RWPE2 (cell line): Measurements from ENCODE around the gene NTMT2.

Source experiments
- ATAC-seq: fragments of 200-7000 bp; cut with Tn5 transposase; 3 replicates; pipeline ENCODE4 v1.9.1; 2021; ENCODE audit warnings: low read depth
- DNase-seq: peaks from one replicate; pipeline ENCODE4 v3.0.0-alpha.2; 2020; ENCODE audit warnings: low spot score
- H3K27ac ChIP-seq: fragments of 450-650 bp; 2 replicates; pipeline ENCODE4 v1.5.1; 2017; ENCODE audit warnings: mild to moderate bottlenecking; ENCODE audit not compliant: poor library complexity, severe bottlenecking
- H3K27me3 ChIP-seq: fragments of 250-450 bp; sonication (Bioruptor Pico); 2 replicates; pipeline ENCODE4 v1.5.1; 2021; ENCODE audit warnings: mild to moderate bottlenecking, moderate library complexity; ENCODE audit not compliant: insufficient read depth, poor library complexity, severe bottlenecking
- H3K36me3 ChIP-seq: fragments of 250-450 bp; sonication (Bioruptor Pico); 2 replicates; pipeline ENCODE4 v1.5.1; 2020; ENCODE audit warnings: low read depth, mild to moderate bottlenecking, moderate library complexity
- H3K4me1 ChIP-seq: fragments of 250-450 bp; sonication (Bioruptor Pico); 2 replicates; pipeline ENCODE4 v1.5.1; 2021; ENCODE audit warnings: mild to moderate bottlenecking, moderate library complexity; ENCODE audit not compliant: insufficient read depth, poor library complexity, severe bottlenecking
- H3K4me3 ChIP-seq: fragments of 250-450 bp; sonication (Bioruptor Pico); 2 replicates; pipeline ENCODE4 v1.5.1; 2021; ENCODE audit warnings: mild to moderate bottlenecking, moderate library complexity; ENCODE audit not compliant: severe bottlenecking
- H3K9me3 ChIP-seq: fragments of 250-450 bp; sonication (Bioruptor Pico); 2 replicates; pipeline ENCODE4 v1.5.1; 2021; ENCODE audit warnings: mild to moderate bottlenecking, moderate library complexity; ENCODE audit not compliant: severe bottlenecking
- TF ChIP-seq, protein P1 (sequence below): fragments of 450-650 bp; IDR thresholded peaks from one replicate; pipeline ENCODE4 v1.5.1; 2017; ENCODE audit warnings: mild to moderate bottlenecking, moderate library complexity; ENCODE audit not compliant: poor library complexity, severe bottlenecking

Gene NTMT2

DNA sequence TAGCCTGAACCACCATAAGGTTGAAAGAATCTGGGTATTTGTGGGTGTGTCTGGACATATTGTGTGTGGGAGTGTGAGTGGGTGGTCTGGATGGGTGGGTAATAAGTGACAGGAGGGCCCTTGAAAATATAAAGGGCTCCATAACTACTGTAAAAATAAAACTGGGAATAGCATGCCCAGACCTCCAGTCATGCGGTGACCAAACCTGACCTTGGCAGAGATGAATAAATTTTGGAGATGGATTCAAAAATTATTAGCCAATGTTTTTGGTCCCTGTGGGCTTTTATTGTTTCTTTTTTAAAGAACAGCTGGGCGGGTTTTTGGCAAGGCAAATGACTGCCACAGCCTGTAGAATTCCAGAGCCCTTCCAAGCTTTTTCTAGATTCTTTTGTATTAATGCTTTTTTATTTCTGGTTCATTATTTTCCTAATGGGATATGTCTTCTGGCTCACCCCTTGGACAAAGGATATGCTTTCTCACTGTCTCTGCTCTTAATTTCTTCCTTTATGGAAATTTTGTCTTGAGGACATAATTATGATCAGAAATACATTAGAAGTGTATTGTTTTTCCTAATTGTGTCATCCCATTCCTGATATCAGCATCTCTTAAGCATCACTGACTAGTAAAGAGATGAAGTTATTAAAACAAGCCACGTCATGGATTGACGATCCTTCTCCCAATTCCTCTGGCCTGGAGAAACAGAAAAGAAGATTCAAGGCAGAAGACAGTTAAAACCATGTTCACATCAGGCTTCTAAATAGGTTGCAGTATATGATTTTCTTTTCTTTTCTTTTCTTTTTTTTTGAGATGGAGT is 69.5 kb downstream of the NTMT2 start:
- Histone ChIP-seq H3K4me1 (no peaks in the 10 kb centered on the region), H3K27me3 (no peaks in the 10 kb centered on the region), H3K4me3 (no peak overlapping the region), H3K9me3 (no peaks in the 10 kb centered on the region), H3K27ac (no peak overlapping the region), H3K36me3 (no peaks in the 10 kb centered on the region)
- DNase-seq (no peak), ATAC-seq (no peak)
- TF ChIP-seq, protein P1, sequence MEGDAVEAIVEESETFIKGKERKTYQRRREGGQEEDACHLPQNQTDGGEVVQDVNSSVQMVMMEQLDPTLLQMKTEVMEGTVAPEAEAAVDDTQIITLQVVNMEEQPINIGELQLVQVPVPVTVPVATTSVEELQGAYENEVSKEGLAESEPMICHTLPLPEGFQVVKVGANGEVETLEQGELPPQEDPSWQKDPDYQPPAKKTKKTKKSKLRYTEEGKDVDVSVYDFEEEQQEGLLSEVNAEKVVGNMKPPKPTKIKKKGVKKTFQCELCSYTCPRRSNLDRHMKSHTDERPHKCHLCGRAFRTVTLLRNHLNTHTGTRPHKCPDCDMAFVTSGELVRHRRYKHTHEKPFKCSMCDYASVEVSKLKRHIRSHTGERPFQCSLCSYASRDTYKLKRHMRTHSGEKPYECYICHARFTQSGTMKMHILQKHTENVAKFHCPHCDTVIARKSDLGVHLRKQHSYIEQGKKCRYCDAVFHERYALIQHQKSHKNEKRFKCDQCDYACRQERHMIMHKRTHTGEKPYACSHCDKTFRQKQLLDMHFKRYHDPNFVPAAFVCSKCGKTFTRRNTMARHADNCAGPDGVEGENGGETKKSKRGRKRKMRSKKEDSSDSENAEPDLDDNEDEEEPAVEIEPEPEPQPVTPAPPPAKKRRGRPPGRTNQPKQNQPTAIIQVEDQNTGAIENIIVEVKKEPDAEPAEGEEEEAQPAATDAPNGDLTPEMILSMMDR = no peak

DNA sequence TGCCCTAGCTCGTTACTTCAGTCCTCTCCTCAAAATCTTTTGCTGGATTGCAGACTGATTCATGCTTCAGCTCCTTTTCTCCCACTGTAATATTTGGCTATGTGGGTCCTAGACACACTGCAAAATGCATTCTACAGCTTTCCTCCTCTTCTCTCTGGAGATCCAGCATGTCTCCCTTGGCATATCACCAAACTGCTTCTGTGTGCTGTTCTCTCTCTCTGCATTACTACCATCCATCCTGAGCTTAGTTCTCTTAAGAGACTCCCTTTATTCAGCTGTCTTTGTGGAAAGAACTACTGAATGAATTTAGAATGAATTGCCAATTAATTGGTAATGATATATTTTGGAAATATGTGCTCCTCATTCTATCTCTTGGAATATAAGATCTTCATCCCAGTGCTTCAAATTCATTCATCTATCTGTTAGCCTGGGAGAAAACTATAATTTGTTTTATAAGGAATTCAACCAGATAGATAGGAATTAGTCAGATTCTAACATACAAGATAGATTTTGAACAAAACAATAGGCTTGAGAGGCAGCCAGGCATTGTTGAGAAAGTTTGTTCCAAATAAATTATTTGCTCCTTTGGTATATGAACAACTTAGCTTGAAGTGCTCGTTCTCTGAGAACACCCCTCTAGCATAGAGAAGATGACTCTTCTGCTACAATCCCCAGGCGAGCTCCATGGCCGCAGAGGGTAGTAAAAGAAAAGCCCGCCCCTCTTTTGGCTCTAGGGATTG is 71.9 kb downstream of the NTMT2 start:
- ATAC-seq = no peak
- Histone ChIP-seq H3K36me3 (no peaks in the 10 kb centered on the region), H3K4me3 (no peak overlapping the region), H3K27ac (no peak overlapping the region), H3K27me3 (no peaks in the 10 kb centered on the region), H3K9me3 (no peaks in the 10 kb centered on the region), H3K4me1 (no peaks in the 10 kb centered on the region)
- TF ChIP-seq, protein P1 = no peak
- no peak for DNase-seq

DNA sequence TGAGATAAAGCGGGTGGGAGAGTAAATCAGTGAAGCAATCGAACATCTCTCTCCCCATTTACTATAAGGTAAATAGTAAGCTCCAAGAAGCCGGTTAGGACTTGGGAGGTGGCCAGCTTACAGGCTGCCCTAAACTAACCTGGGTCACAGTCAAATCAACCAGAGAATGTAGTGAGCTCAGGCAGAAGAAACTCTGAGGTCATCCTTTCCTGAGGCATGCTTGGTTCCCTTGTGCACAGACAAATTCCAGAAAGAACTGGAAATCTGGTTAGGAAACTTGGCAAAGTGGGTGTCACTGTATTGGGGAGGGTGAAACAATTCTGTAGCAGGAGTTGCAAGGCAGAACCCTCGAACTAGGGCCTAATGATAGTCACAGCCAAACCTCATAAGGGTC is 72.5 kb downstream of the NTMT2 start:
- no peaks in the 10 kb centered on the region for H3K36me3 ChIP-seq
- TF ChIP-seq, protein P1 = no peak
- no peaks in the 10 kb centered on the region for H3K27me3 ChIP-seq
- no peak overlapping the region for H3K4me3 ChIP-seq
- no peaks in the 10 kb centered on the region for H3K4me1 ChIP-seq
- ATAC-seq = no peak
- DNase-seq = no peak
- no peaks in the 10 kb centered on the region for H3K9me3 ChIP-seq
- H3K27ac ChIP-seq = no peak overlapping the region
